ENCODE results near the gene ATXN2.

DNA sequence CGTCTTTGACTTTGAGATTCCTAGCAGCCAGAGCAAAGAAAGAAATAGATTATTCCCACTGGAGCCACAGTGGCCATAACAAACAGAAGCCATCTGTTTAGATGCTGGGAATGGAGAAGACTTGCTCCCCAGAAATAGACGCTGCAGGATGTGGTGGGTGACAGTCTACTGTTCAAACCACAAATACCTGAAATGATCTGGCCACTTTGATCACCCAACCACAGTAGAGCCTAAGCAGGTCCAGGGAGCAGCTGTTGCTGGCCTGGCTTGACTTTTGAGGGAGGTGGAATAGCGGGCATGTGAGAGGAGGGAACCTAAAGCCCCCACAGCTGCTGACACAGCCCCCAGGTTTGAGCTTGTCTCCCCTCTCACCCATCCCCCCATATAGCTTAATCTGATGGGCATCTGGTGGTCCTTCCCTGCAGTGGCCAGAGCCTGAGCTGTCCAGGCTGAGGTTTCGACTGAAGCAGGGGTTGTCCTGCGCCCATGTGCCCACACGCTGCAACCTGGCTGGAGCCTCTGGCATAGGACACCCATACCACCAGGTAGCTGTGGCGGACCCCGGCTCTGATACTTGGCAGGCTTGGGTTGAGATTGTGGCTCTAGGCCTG is 154.7 kb downstream of the ATXN2 start:
- TF ChIP-seq, protein P1, sequence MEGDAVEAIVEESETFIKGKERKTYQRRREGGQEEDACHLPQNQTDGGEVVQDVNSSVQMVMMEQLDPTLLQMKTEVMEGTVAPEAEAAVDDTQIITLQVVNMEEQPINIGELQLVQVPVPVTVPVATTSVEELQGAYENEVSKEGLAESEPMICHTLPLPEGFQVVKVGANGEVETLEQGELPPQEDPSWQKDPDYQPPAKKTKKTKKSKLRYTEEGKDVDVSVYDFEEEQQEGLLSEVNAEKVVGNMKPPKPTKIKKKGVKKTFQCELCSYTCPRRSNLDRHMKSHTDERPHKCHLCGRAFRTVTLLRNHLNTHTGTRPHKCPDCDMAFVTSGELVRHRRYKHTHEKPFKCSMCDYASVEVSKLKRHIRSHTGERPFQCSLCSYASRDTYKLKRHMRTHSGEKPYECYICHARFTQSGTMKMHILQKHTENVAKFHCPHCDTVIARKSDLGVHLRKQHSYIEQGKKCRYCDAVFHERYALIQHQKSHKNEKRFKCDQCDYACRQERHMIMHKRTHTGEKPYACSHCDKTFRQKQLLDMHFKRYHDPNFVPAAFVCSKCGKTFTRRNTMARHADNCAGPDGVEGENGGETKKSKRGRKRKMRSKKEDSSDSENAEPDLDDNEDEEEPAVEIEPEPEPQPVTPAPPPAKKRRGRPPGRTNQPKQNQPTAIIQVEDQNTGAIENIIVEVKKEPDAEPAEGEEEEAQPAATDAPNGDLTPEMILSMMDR (conservative IDR thresholded peaks at IDR 0.05; ENCODE audit: low read depth, low read length), result no peak
- TF ChIP-seq EZH2phosphoT487 (IDR thresholded peaks at IDR 0.05; ENCODE audit: borderline replicate concordance, low read length), result no peak
